Ishikawa (cell line): Measurements from ENCODE around the gene ZCCHC24.

Source experiments
- EGR1 ChIP-seq: IDR thresholded peaks from 2 replicates; pipeline ENCODE4 v1.6.1; 2012
- EP300 ChIP-seq: IDR thresholded peaks from 2 replicates; pipeline ENCODE4 v1.6.1; 2012; ENCODE audit warnings: borderline replicate concordance
- RAD21 ChIP-seq: IDR thresholded peaks from 2 replicates; pipeline ENCODE4 v1.6.1; 2012; ENCODE audit warnings: low read depth
- REST ChIP-seq: IDR thresholded peaks from 2 replicates; pipeline ENCODE4 v1.6.1; 2012; ENCODE audit warnings: low read depth, mild to moderate bottlenecking
- TAF1 ChIP-seq: IDR thresholded peaks from 2 replicates; pipeline ENCODE4 v1.6.1; 2012; ENCODE audit warnings: low read depth, mild to moderate bottlenecking
- YY1 ChIP-seq: IDR thresholded peaks from 2 replicates; pipeline ENCODE4 v1.6.1; 2012; ENCODE audit warnings: low read depth
- TF ChIP-seq, protein P1 (sequence below): IDR thresholded peaks from 2 replicates; pipeline ENCODE4 v1.6.1; 2012

GRCh38 chr10:79384773-79385391, 60.5 kb downstream of the ZCCHC24 start:
- TF ChIP-seq RAD21 (no peak), EGR1 (no peak), REST (no peak), TAF1 (no peak), EP300 (no peak), YY1 (no peak)
- TF ChIP-seq, protein P1, sequence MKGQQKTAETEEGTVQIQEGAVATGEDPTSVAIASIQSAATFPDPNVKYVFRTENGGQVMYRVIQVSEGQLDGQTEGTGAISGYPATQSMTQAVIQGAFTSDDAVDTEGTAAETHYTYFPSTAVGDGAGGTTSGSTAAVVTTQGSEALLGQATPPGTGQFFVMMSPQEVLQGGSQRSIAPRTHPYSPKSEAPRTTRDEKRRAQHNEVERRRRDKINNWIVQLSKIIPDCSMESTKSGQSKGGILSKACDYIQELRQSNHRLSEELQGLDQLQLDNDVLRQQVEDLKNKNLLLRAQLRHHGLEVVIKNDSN = no peak
